Measurements from ENCODE around the gene TACC2.

- TF ChIP-seq CTCF (conservative IDR thresholded peaks at IDR 0.05): no peak
- TF ChIP-seq EZH2 (IDR thresholded peaks at IDR 0.05; ENCODE audit: low read depth): no peak
Observed at GRCh38 chr10:121959671-121960070, 29.3 kb upstream of the TACC2 start.
